Measurements from ENCODE around the gene BBS12. TPM values are rescaled to one million over a fixed set of nuclear protein-coding genes. Genes with fewer than 3 reads are reported as not detected.
A peak's percentile ranks its signal among the peaks of the same experiment; 100 is the strongest.

Gene BBS12
- total RNA-seq, 2 donors from 2014 or later = 2.3 TPM; not detected in 1

- WGBS, 2 donors = 45 to 74% methylated on average over 1 of the region's 1 CpG
- no peak for TF ChIP-seq POLR2A (IDR thresholded peaks at IDR 0.05)
- no peak for TF ChIP-seq CTCF (IDR thresholded peaks at IDR 0.05)
- DNase-seq (no peak), ATAC-seq (no peak)
- H3K4me1 ChIP-seq = no peaks in the 10 kb centered on the region
- H3K36me3 ChIP-seq (replicated peaks in 1 of 2; ENCODE audit: insufficient read depth in 1 of 2, low read depth in 2 of 2) = no peaks in the 10 kb centered on the region
- H3K27ac ChIP-seq = no peak overlapping the region
- no peaks in the 10 kb centered on the region for H3K9me3 ChIP-seq
- intact Hi-C loops (cut with DNase I) = no loop called here
- no peaks in the 10 kb centered on the region for H3K27me3 ChIP-seq
- H3K4me3 ChIP-seq = no peak overlapping the region
These were observed 32.3 kb downstream of the BBS12 start for GRCh38 chr4:122764821-122765215.

GRCh38 chr4:122765692-122766352 lies 33.3 kb downstream of the BBS12 start:
- 55 to 61% methylated on average over 7 of the region's 7 CpGs for WGBS, 2 donors

GRCh38 chr4:122766353-122766705 lies 33.8 kb downstream of the BBS12 start:
- ATAC-seq (no peak), DNase-seq (no peak)
- intact Hi-C loops (cut with DNase I) = no loop called here
- Histone ChIP-seq H3K4me1 (no peaks in the 10 kb centered on the region), H3K27me3 (no peaks in the 10 kb centered on the region), H3K4me3 (peak overlapping the region in 1 of 2 donors; percentile 2), H3K9me3 (no peaks in the 10 kb centered on the region), H3K27ac (no peak overlapping the region), H3K36me3 (replicated peaks in 1 of 2; ENCODE audit: insufficient read depth in 1 of 2, low read depth in 2 of 2) (no peaks in the 10 kb centered on the region)
- TF ChIP-seq POLR2A (IDR thresholded peaks at IDR 0.05) (no peak), CTCF (IDR thresholded peaks at IDR 0.05) (no peak)
- 75 to 89% methylated on average over 3 of the region's 3 CpGs for WGBS, 2 donors

More at GRCh38 chr4:122765692-122766352, 33.3 kb downstream of the BBS12 start:
- TF ChIP-seq CTCF (IDR thresholded peaks at IDR 0.05) = no peak
- TF ChIP-seq POLR2A (IDR thresholded peaks at IDR 0.05) = no peak
- H3K4me1 ChIP-seq = no peaks in the 10 kb centered on the region
- no peaks in the 10 kb centered on the region for H3K36me3 ChIP-seq (replicated peaks in 1 of 2; ENCODE audit: insufficient read depth in 1 of 2, low read depth in 2 of 2)
- intact Hi-C loops (cut with DNase I) = no loop called here
- H3K27ac ChIP-seq = no peak overlapping the region
- no peaks in the 10 kb centered on the region for H3K9me3 ChIP-seq
- ATAC-seq (no peak), DNase-seq (no peak)
- no peaks in the 10 kb centered on the region for H3K27me3 ChIP-seq
- H3K4me3 ChIP-seq = peak overlapping the region in 1 of 2 donors; percentile 2

- DNase-seq (no peak), ATAC-seq (no peak)
- Histone ChIP-seq H3K9me3 (no peaks in the 10 kb centered on the region), H3K4me3 (no peak overlapping the region), H3K36me3 (replicated peaks in 1 of 2; ENCODE audit: insufficient read depth in 1 of 2, low read depth in 2 of 2) (no peaks in the 10 kb centered on the region), H3K4me1 (no peaks in the 10 kb centered on the region), H3K27me3 (no peaks in the 10 kb centered on the region), H3K27ac (no peak overlapping the region)
- no peak for TF ChIP-seq POLR2A (IDR thresholded peaks at IDR 0.05)
- no peak for TF ChIP-seq CTCF (IDR thresholded peaks at IDR 0.05)
- 18 to 40% methylated on average over 2 of the region's 2 CpGs for WGBS, 2 donors
- intact Hi-C loops (cut with DNase I) = no loop called here
These were observed 34.4 kb downstream of the BBS12 start for GRCh38 chr4:122766950-122767349.

GRCh38 chr4:122771724-122772123 lies 39.2 kb downstream of the BBS12 start:
- Histone ChIP-seq H3K27ac (no peak overlapping the region), H3K9me3 (no peaks in the 10 kb centered on the region), H3K36me3 (replicated peaks in 1 of 2; ENCODE audit: insufficient read depth in 1 of 2, low read depth in 2 of 2) (no peaks in the 10 kb centered on the region), H3K27me3 (no peaks in the 10 kb centered on the region), H3K4me3 (no peak overlapping the region), H3K4me1 (no peaks in the 10 kb centered on the region)
- DNase-seq (no peak), ATAC-seq (no peak)
- intact Hi-C loops (cut with DNase I) = no loop called here
- TF ChIP-seq POLR2A (IDR thresholded peaks at IDR 0.05) (no peak), CTCF (IDR thresholded peaks at IDR 0.05) (no peak)
- WGBS, 2 donors = 29 to 32% methylated on average over 1 of the region's 1 CpG
